IMR-90 (cell line): ENCODE results near the gene FAM217A. TPM values are rescaled to one million over a fixed set of nuclear protein-coding genes. Genes with fewer than 3 reads are reported as not detected.

ENCODE experiments used
- ATAC-seq: fragments of 200-7000 bp; cut with Tn5 transposase; 2 replicates; pipeline ENCODE4 v1.9.1; 2020; ENCODE audit warnings: low read depth, mild to moderate bottlenecking, moderate library complexity
- BruUV-seq: library from RNA; stranded (reverse); fragments of 400-500 nt; replicated peaks from 2 replicates; lab custom pipeline; 2021; lab: Mats Ljungman, UMichigan
- CTCF ChIA-PET: fragments of 300-600 bp; formaldehyde crosslinking; extraction: SDS; loops from one replicate; lab custom pipeline; 2021; ENCODE audit warnings: antibody characterized with exemption; lab: Yijun Ruan, JAX
- POLR2A ChIA-PET: fragments of 300-600 bp; sonication (Branson Sonifier 250); formaldehyde crosslinking; loops from one replicate; lab custom pipeline; 2022; ENCODE audit warnings: antibody characterized with exemption; ENCODE audit not compliant: unreplicated experiment; lab: Charles Lee
- DNase-seq: peaks from one replicate; pipeline ENCODE4 v3.0.0; 2013
- H2AFZ ChIP-seq: replicated peaks from 2 replicates; pipeline ENCODE3; 2013; ENCODE audit warnings: low read length, mild to moderate bottlenecking; ENCODE audit not compliant: poor library complexity
- H2AK5ac ChIP-seq: 2 replicates; pipeline ENCODE4 v1.6.1; 2013; ENCODE audit warnings: low read depth, low read length, inconsistent platforms
- H2AK9ac ChIP-seq: replicated peaks from 2 replicates; pipeline ENCODE3; 2013; ENCODE audit warnings: mild to moderate bottlenecking, low read depth, low read length, moderate library complexity; ENCODE audit not compliant: poor library complexity
- H2BK120ac ChIP-seq: 2 replicates; pipeline ENCODE4 v1.6.1; 2013; ENCODE audit warnings: low read depth, low read length, inconsistent platforms
- H2BK15ac ChIP-seq: 3 replicates; pipeline ENCODE4 v1.6.1; 2013; ENCODE audit warnings: low read depth, low read length, inconsistent platforms
- H2BK20ac ChIP-seq: 2 replicates; pipeline ENCODE4 v1.6.1; 2013; ENCODE audit warnings: low read depth, mild to moderate bottlenecking, inconsistent platforms, low read length, moderate library complexity
- H2BK5ac ChIP-seq: 2 replicates; pipeline ENCODE4 v1.6.1; 2013; ENCODE audit warnings: mild to moderate bottlenecking, low read depth, low read length, inconsistent platforms; ENCODE audit not compliant: poor library complexity, severe bottlenecking
- H3K14ac ChIP-seq: replicated peaks from 2 replicates; pipeline ENCODE4 v1.6.1; 2013; ENCODE audit warnings: low read depth, low read length, inconsistent platforms
- H3K18ac ChIP-seq: 2 replicates; pipeline ENCODE4 v1.6.1; 2013; ENCODE audit warnings: low read depth, low read length, control low read depth
- H3K23ac ChIP-seq: 2 replicates; pipeline ENCODE4 v1.6.1; 2013; ENCODE audit warnings: low read depth, low read length, inconsistent platforms
- H3K27ac ChIP-seq: 2 replicates; pipeline ENCODE4 v1.5.1; 2013; ENCODE audit warnings: mild to moderate bottlenecking, control low read depth, low read length; ENCODE audit not compliant: insufficient read depth
- H3K27me3 ChIP-seq: 2 replicates; pipeline ENCODE4 v1.6.1; 2013; ENCODE audit warnings: low read length; ENCODE audit not compliant: control insufficient read depth, insufficient read depth
- H3K36me3 ChIP-seq: 2 replicates; pipeline ENCODE4 v1.6.1; 2013; ENCODE audit warnings: low read length, mixed read lengths; ENCODE audit not compliant: control insufficient read depth, insufficient read depth
- H3K4ac ChIP-seq: 2 replicates; pipeline ENCODE4 v1.6.1; 2013; ENCODE audit warnings: low read depth, low read length, inconsistent platforms
- H3K4me1 ChIP-seq: 2 replicates; pipeline ENCODE4 v1.6.1; 2013; ENCODE audit warnings: low read length, mixed read lengths; ENCODE audit not compliant: control insufficient read depth, insufficient read depth
- H3K4me2 ChIP-seq: 2 replicates; pipeline ENCODE4 v1.6.1; 2013; ENCODE audit warnings: low read depth, mild to moderate bottlenecking, control low read depth, low read length, moderate library complexity
- H3K4me3 ChIP-seq: 2 replicates; pipeline ENCODE4 v1.5.1; 2013; ENCODE audit warnings: low read depth, mild to moderate bottlenecking, control low read depth, low read length, moderate library complexity; ENCODE audit not compliant: insufficient read depth
- H3K56ac ChIP-seq: 2 replicates; pipeline ENCODE4 v1.6.1; 2013; ENCODE audit warnings: low read length, inconsistent platforms; ENCODE audit not compliant: insufficient read depth; ENCODE audit errors: extremely low read depth
- H3K79me1 ChIP-seq, 2 experiments: 2 replicates each; pipeline ENCODE4 v1.6.1; 2013; ENCODE audit warnings: low read length in 2 of 2, inconsistent platforms in 1 of 2, low read depth in 1 of 2
- H3K9ac ChIP-seq: 2 replicates; pipeline ENCODE4 v1.6.1; 2013; ENCODE audit warnings: low read depth, low read length, control low read depth
- H3K9me1 ChIP-seq: 2 replicates; pipeline ENCODE4 v1.6.1; 2013; ENCODE audit warnings: low read length, inconsistent platforms; ENCODE audit not compliant: insufficient read depth
- H3K9me3 ChIP-seq: 2 replicates; pipeline ENCODE4 v1.6.1; 2013; ENCODE audit warnings: low read length; ENCODE audit not compliant: control insufficient read depth, insufficient read depth
- H4K20me1 ChIP-seq: 2 replicates; pipeline ENCODE4 v1.6.1; 2013; ENCODE audit warnings: low read length, inconsistent platforms; ENCODE audit not compliant: insufficient read depth
- H4K5ac ChIP-seq: 2 replicates; pipeline ENCODE4 v1.6.1; 2013; ENCODE audit warnings: mild to moderate bottlenecking, low read depth, low read length, control low read depth
- H4K8ac ChIP-seq, 2 experiments: 2 replicates each; pipeline ENCODE4 v1.6.1; 2013; ENCODE audit warnings: low read depth in 2 of 2, low read length in 2 of 2, control low read depth in 1 of 2, inconsistent platforms in 1 of 2
- H4K91ac ChIP-seq: 2 replicates; pipeline ENCODE4 v1.6.1; 2013; ENCODE audit warnings: low read depth, low read length, inconsistent platforms; ENCODE audit not compliant: insufficient read depth
- BHLHE40 ChIP-seq: fragments of 150-350 bp; IDR thresholded peaks from 2 replicates; pipeline ENCODE4 v1.6.1; 2016; ENCODE audit warnings: mild to moderate bottlenecking, low read depth, low read length
- CEBPB ChIP-seq: IDR thresholded peaks from 2 replicates; pipeline ENCODE4 v1.6.1; 2012; ENCODE audit warnings: low read depth, low read length, improper control_type of control experiment
- CHD1 ChIP-seq: IDR thresholded peaks from 2 replicates; pipeline ENCODE4 v1.6.1; 2012; ENCODE audit warnings: low read depth, low read length, improper control_type of control experiment
- ELK1 ChIP-seq: fragments of 150-350 bp; IDR thresholded peaks from 2 replicates; pipeline ENCODE4 v1.6.1; 2016; ENCODE audit warnings: low read depth, mild to moderate bottlenecking, low read length, moderate library complexity, borderline replicate concordance
- FOS ChIP-seq: fragments of 150-350 bp; IDR thresholded peaks from 2 replicates; pipeline ENCODE4 v1.6.1; 2016; ENCODE audit warnings: low read depth, low read length
- MAFK ChIP-seq: IDR thresholded peaks from 2 replicates; pipeline ENCODE4 v1.6.1; 2012; ENCODE audit warnings: low read depth, low read length, improper control_type of control experiment
- MAZ ChIP-seq: IDR thresholded peaks from 2 replicates; pipeline ENCODE4 v1.6.1; 2012; ENCODE audit warnings: low read depth, mild to moderate bottlenecking, low read length, improper control_type of control experiment, moderate library complexity, borderline replicate concordance
- MXI1 ChIP-seq: IDR thresholded peaks from 2 replicates; pipeline ENCODE4 v1.6.1; 2012; ENCODE audit warnings: low read depth, mild to moderate bottlenecking, low read length, moderate library complexity, borderline replicate concordance
- NFE2L2 ChIP-seq: fragments of 150-350 bp; IDR thresholded peaks from 2 replicates; pipeline ENCODE4 v1.6.1; 2016; ENCODE audit warnings: low read depth, mild to moderate bottlenecking, low read length
- POLR2A ChIP-seq: IDR thresholded peaks from 2 replicates; pipeline ENCODE4 v1.6.1; 2012; ENCODE audit warnings: mild to moderate bottlenecking, low read depth, low read length
- RAD21 ChIP-seq: IDR thresholded peaks from 2 replicates; pipeline ENCODE4 v1.6.1; 2012; ENCODE audit warnings: low read length, improper control_type of control experiment
- RCOR1 ChIP-seq: IDR thresholded peaks from 2 replicates; pipeline ENCODE4 v1.6.1; 2012; ENCODE audit warnings: mild to moderate bottlenecking, low read length, improper control_type of control experiment; ENCODE audit not compliant: insufficient replicate concordance
- RFX5 ChIP-seq: IDR thresholded peaks from 2 replicates; pipeline ENCODE4 v1.8.0; 2012; ENCODE audit warnings: low read depth, mild to moderate bottlenecking, low read length, moderate library complexity
- SMC3 ChIP-seq: fragments of 150-350 bp; IDR thresholded peaks from 2 replicates; pipeline ENCODE4 v1.6.1; 2016; ENCODE audit warnings: low read depth, mild to moderate bottlenecking, antibody characterized with exemption, low read length, moderate library complexity
- WGBS, 2 experiments: methylation state at CpG; one replicate each; pipeline versions ENCODE4 v1.1.5 to v1.1.7; 2013; ENCODE audit warnings: missing lambda C conversion rate in 2 of 2; ENCODE audit not compliant: insufficient read length in 1 of 2; ENCODE audit errors: extremely low coverage in 2 of 2; 5-methylcytosine and 5-hydroxymethylcytosine counted together
- dilution Hi-C: fragments of 300-500 bp; cut with HindIII; formaldehyde crosslinking; loops from one replicate; pipeline ENCODE4 v1.14.3; 2018; ENCODE audit warnings: low sequenced_read_pairs; ENCODE audit not compliant: unreplicated experiment
- in situ Hi-C: fragments of 300-500 bp; cut with MboI; formaldehyde crosslinking; loops from 3 replicates; pipeline ENCODE4 v1.14.3; 2019; ENCODE audit warnings: low sequenced_read_pairs, inconsistent platforms, mixed read lengths
- intact Hi-C: fragments of 100-400 bp; cut with micrococcal nuclease; formaldehyde crosslinking; loops from 2 replicates; pipeline ENCODE4 v1.10.0; 2022
- polyA plus RNA-seq, 3 experiments: library from polyadenylated mRNA; depleted of rRNA; stranded (reverse); fragments of >200 nt; gene quantifications; 2 replicates each; pipeline ENCODE4 v1.2.3, GENCODE V29; 2012; ENCODE audit warnings: low replicate concordance in 1 of 3
- total RNA-seq: library from RNA; depleted of rRNA; stranded (reverse); fragments of >200 nt; gene quantifications from 2 replicates; pipeline ENCODE4 v1.2.3, GENCODE V29; 2012
- TF ChIP-seq, protein P1 (sequence below): fragments of 150-350 bp; IDR thresholded peaks from 2 replicates; pipeline ENCODE4 v1.6.1; 2017; ENCODE audit warnings: mild to moderate bottlenecking, antibody characterized with exemption, low read length, low read depth
- TF ChIP-seq, protein P2 (sequence below): conservative IDR thresholded peaks from 2 replicates; pipeline ENCODE4 v1.5.1; 2012; ENCODE audit warnings: mild to moderate bottlenecking, low read depth, low read length, improper control_type of control experiment

The FAM217A gene
- total and polyA plus RNA-seq, 2 of the 4 experiments (the other 2 are of a cell fraction), result not detected

GRCh38 chr6:4115741-4116140 is 36.8 kb upstream of the FAM217A start:
- Histone ChIP-seq H2BK5ac (no peak overlapping the region), H4K8ac (no peak overlapping the region), H3K4me2 (no peak overlapping the region), H3K23ac (no peak overlapping the region), H4K20me1 (no peaks in the 10 kb centered on the region), H2AK5ac (no peak overlapping the region), H3K18ac (no peak overlapping the region), H2AFZ (no peak overlapping the region), H3K4me1 (no peaks in the 10 kb centered on the region; the same call in 1 of the 2 replicates), H3K79me1 (no peaks in the 10 kb centered on the region), H4K5ac (no peak overlapping the region), H3K9me1 (0 out of 2 replicates have a peak, but pooled peaks cover 4% of the 10 kb centered on the region), H3K36me3 (peaks cover 32% of the 10 kb centered on the region), H3K56ac (no peak overlapping the region), H2BK20ac (no peak overlapping the region), H3K27me3 (no peaks in the 10 kb centered on the region; the same call in 1 of the 2 replicates), H2BK120ac (no peak overlapping the region), H3K27ac (no peak overlapping the region), H3K14ac (no peak overlapping the region), H3K4me3 (no peak overlapping the region), H2AK9ac (no peak overlapping the region), H2BK15ac (no peak overlapping the region), H3K9me3 (peaks cover 8% of the 10 kb centered on the region), H3K9ac (no peak overlapping the region), H3K4ac (no peak overlapping the region), H4K91ac (no peak overlapping the region)
- ChIA-PET CTCF (interaction anchor here (1.2 kb wide), 1 partner anchor 10 kb away, joined by 3 read pairs; no protein-coding TSS in a partner anchor), POLR2A (no interaction called here)
- no peak for DNase-seq
- dilution Hi-C loops (no loop called here), in situ Hi-C loops (no loop called here), intact Hi-C loops (no loop called here)
- 100% methylated on average over 2 of the region's 4 CpGs; no CpG with 5 or more reads in 1 of the 2 experiments for WGBS, 2 experiments
- no peak for ATAC-seq
- BruUV-seq, result no TSS peak
- TF ChIP-seq MAZ (no peak), RFX5 (no peak), RCOR1 (no peak), POLR2A (no peak), CEBPB (no peak), RAD21 (no peak), MXI1 (no peak), FOS (no peak), SMC3 (no peak), NFE2L2 (no peak), MAFK (no peak), BHLHE40 (no peak), CHD1 (no peak), ELK1 (no peak)
- TF ChIP-seq, protein P1, sequence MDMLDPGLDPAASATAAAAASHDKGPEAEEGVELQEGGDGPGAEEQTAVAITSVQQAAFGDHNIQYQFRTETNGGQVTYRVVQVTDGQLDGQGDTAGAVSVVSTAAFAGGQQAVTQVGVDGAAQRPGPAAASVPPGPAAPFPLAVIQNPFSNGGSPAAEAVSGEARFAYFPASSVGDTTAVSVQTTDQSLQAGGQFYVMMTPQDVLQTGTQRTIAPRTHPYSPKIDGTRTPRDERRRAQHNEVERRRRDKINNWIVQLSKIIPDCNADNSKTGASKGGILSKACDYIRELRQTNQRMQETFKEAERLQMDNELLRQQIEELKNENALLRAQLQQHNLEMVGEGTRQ, result no peak
- TF ChIP-seq, protein P2, sequence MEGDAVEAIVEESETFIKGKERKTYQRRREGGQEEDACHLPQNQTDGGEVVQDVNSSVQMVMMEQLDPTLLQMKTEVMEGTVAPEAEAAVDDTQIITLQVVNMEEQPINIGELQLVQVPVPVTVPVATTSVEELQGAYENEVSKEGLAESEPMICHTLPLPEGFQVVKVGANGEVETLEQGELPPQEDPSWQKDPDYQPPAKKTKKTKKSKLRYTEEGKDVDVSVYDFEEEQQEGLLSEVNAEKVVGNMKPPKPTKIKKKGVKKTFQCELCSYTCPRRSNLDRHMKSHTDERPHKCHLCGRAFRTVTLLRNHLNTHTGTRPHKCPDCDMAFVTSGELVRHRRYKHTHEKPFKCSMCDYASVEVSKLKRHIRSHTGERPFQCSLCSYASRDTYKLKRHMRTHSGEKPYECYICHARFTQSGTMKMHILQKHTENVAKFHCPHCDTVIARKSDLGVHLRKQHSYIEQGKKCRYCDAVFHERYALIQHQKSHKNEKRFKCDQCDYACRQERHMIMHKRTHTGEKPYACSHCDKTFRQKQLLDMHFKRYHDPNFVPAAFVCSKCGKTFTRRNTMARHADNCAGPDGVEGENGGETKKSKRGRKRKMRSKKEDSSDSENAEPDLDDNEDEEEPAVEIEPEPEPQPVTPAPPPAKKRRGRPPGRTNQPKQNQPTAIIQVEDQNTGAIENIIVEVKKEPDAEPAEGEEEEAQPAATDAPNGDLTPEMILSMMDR, result no peak
